CMK (cell line): ENCODE measurements around the gene BORCS5.

Experiments used
- DNase-seq: peaks from one replicate; pipeline ENCODE4 v3.0.0-alpha.2; 2010; ENCODE audit warnings: low read depth

The BORCS5 gene

DNA sequence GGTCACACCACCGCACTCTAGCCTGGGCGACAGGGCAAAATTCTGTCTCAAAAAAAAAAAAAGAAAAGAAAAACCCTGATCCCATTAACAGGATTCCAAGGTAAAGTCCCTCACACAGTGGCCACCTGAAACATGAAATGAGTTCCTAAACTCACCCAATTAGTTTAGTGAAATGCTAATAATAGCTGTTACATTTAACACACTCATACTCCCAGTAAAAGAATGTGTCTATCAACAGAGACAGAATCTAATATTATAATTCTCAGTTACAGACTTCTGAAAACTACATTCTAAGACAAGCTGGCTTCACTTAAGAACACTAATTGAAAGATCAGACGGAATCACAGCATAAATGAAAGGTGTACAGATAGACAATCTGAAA, 161.6 kb downstream of the BORCS5 start:
- no peak for DNase-seq

DNA sequence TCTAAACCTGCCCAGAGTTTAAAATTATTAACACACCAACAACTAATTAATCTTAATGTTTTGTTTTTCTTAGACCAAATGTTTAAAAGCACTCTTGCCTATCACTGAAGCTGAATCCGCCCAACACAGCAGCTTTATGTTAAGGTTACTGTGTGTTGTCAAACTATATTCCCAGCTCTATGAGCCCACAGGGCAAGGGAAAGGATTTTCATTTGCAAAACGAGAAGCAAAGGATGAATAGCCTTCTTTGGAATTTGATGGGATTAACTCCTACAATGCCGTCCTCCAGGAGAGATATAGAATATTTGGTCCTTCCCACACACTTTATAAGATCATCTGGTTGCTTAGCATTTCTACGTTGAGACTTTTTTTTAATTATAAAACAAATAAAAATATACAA, 162.0 kb downstream of the BORCS5 start:
- no peak for DNase-seq
